ENCODE data around the gene GTF2F1.

GTF2F1 gene

DNA sequence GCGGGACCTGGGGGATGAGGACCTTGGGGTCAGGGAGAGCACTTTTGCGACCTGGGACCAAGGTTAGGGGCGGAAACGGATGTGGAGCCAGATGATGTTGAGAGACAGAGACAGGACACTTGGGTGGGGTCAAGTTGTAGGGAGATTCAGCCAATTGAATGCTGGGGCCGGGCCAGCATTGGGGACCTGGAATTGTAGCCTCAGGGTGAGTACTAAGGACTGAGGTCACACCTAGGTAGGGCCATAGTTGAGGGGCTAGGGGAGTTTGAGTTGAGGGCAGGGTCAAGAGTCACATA is 19.2 kb downstream of the GTF2F1 start:
- TF ChIP-seq EZH2phosphoT487 (conservative IDR thresholded peaks at IDR 0.05; ENCODE audit: low read length): no peak
- TF ChIP-seq, protein P1, sequence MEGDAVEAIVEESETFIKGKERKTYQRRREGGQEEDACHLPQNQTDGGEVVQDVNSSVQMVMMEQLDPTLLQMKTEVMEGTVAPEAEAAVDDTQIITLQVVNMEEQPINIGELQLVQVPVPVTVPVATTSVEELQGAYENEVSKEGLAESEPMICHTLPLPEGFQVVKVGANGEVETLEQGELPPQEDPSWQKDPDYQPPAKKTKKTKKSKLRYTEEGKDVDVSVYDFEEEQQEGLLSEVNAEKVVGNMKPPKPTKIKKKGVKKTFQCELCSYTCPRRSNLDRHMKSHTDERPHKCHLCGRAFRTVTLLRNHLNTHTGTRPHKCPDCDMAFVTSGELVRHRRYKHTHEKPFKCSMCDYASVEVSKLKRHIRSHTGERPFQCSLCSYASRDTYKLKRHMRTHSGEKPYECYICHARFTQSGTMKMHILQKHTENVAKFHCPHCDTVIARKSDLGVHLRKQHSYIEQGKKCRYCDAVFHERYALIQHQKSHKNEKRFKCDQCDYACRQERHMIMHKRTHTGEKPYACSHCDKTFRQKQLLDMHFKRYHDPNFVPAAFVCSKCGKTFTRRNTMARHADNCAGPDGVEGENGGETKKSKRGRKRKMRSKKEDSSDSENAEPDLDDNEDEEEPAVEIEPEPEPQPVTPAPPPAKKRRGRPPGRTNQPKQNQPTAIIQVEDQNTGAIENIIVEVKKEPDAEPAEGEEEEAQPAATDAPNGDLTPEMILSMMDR (IDR thresholded peaks at IDR 0.05; ENCODE audit: insufficient read depth, low read length, poor library complexity, severe bottlenecking): no peak
- H4K20me1 ChIP-seq (ENCODE audit: low read depth, low read length): no peaks in the 10 kb centered on the region
- H3F3A ChIP-seq (ENCODE audit: insufficient read depth): peaks cover 7% of the 10 kb centered on the region
- H3K9me2 ChIP-seq (replicated peaks; ENCODE audit: insufficient read depth, low read length): no peaks in the 10 kb centered on the region
- H3K79me2 ChIP-seq (ENCODE audit: insufficient read depth, low read length): no peaks in the 10 kb centered on the region
- H3K4me2 ChIP-seq (ENCODE audit: low read depth, low read length, poor library complexity, severe bottlenecking): peak overlapping the region; percentile 70
- H2AFZ ChIP-seq (ENCODE audit: low read depth, low read length, severe bottlenecking): peak overlapping the region; percentile 59
- peak overlapping the region; percentile 57 for H3K4me3 ChIP-seq (ENCODE audit: insufficient read depth, low read length, poor library complexity, severe bottlenecking)
- no peaks in the 10 kb centered on the region for H3K36me3 ChIP-seq (ENCODE audit: low read length)
- peak overlapping the region; percentile 56 for H3K9ac ChIP-seq (ENCODE audit: low read length)
- H3K27ac ChIP-seq (ENCODE audit: low read depth, low read length): peak overlapping the region; percentile 64
- H3K9me3 ChIP-seq (ENCODE audit: insufficient read depth, low read length): no peaks in the 10 kb centered on the region
- H3K27me3 ChIP-seq (ENCODE audit: low read length): no peaks in the 10 kb centered on the region

GRCh38 chr19:6373096-6373812 is 19.7 kb downstream of the GTF2F1 start:
- Histone ChIP-seq H3K36me3 (ENCODE audit: low read length) (0 out of 2 replicates have a peak, but pooled peaks cover under 1% of the 10 kb centered on the region), H2AFZ (ENCODE audit: low read depth, low read length, severe bottlenecking) (peak overlapping the region; percentile 69), H4K20me1 (ENCODE audit: low read depth, low read length) (no peaks in the 10 kb centered on the region)

GRCh38 chr19:6372594-6373095 is 20.3 kb downstream of the GTF2F1 start, which contains the start of gene ALKBH7:
ALKBH7 (plus strand) TSS chr19:6372794; CDS start chr19:6372821, 27 bp downstream.
- Histone ChIP-seq H3K79me2 (ENCODE audit: insufficient read depth, low read length) (no peaks in the 10 kb centered on the region), H3K9me3 (ENCODE audit: insufficient read depth, low read length) (no peaks in the 10 kb centered on the region), H3K9ac (ENCODE audit: low read length) (peak within 1 kb of the TSS; percentile 76), H3K9me2 (replicated peaks; ENCODE audit: insufficient read depth, low read length) (no peaks in the 10 kb centered on the region), H3F3A (ENCODE audit: insufficient read depth) (peaks cover 7% of the 10 kb centered on the region), H3K27ac (ENCODE audit: low read depth, low read length) (peak within 1 kb of the TSS; percentile 85), H2AFZ (ENCODE audit: low read depth, low read length, severe bottlenecking) (peak within 1 kb of the TSS; percentile 69), H3K4me2 (ENCODE audit: low read depth, low read length, poor library complexity, severe bottlenecking) (peak within 1 kb of the TSS; percentile 70), H4K20me1 (ENCODE audit: low read depth, low read length) (no peaks in the 10 kb centered on the region), H3K36me3 (ENCODE audit: low read length) (0 out of 2 replicates have a peak, but pooled peaks cover 4% of the 10 kb centered on the region), H3K27me3 (ENCODE audit: low read length) (no peaks in the 10 kb centered on the region), H3K4me3 (ENCODE audit: insufficient read depth, low read length, poor library complexity, severe bottlenecking) (peak within 1 kb of the TSS; percentile 81)
- no peak for TF ChIP-seq EZH2phosphoT487 (conservative IDR thresholded peaks at IDR 0.05; ENCODE audit: low read length)
- TF ChIP-seq, protein P1 (IDR thresholded peaks at IDR 0.05; ENCODE audit: insufficient read depth, low read length, poor library complexity, severe bottlenecking): no peak

More at GRCh38 chr19:6373096-6373812, 19.7 kb downstream of the GTF2F1 start:
- peak overlapping the region; percentile 81 for H3K4me3 ChIP-seq (ENCODE audit: insufficient read depth, low read length, poor library complexity, severe bottlenecking)
- no peaks in the 10 kb centered on the region for H3K79me2 ChIP-seq (ENCODE audit: insufficient read depth, low read length)
- H3K9me2 ChIP-seq (replicated peaks; ENCODE audit: insufficient read depth, low read length): no peaks in the 10 kb centered on the region
- TF ChIP-seq, protein P1 (IDR thresholded peaks at IDR 0.05; ENCODE audit: insufficient read depth, low read length, poor library complexity, severe bottlenecking): no peak
- TF ChIP-seq EZH2phosphoT487 (conservative IDR thresholded peaks at IDR 0.05; ENCODE audit: low read length): no peak
- peak overlapping the region; percentile 76 for H3K9ac ChIP-seq (ENCODE audit: low read length)
- H3K9me3 ChIP-seq (ENCODE audit: insufficient read depth, low read length): no peaks in the 10 kb centered on the region
- H3K27me3 ChIP-seq (ENCODE audit: low read length): no peaks in the 10 kb centered on the region
- H3F3A ChIP-seq (ENCODE audit: insufficient read depth): peaks cover 7% of the 10 kb centered on the region
- peak overlapping the region; percentile 70 for H3K4me2 ChIP-seq (ENCODE audit: low read depth, low read length, poor library complexity, severe bottlenecking)
- peak overlapping the region; percentile 85 for H3K27ac ChIP-seq (ENCODE audit: low read depth, low read length)

Measured in SU-DHL-6 (cell line).